GM12891 (cell line): ENCODE results near the gene TRPM3.
"Not testable (repeated sequence)": the region's sequence is repeated elsewhere in the genome, so short reads cannot be mapped to it uniquely, and the experiment has no call there.

ENCODE experiments used
- PAX5 ChIP-seq: IDR thresholded peaks from 2 replicates; pipeline ENCODE4 v1.6.1; 2011; ENCODE audit warnings: low read length, moderate library complexity, mild to moderate bottlenecking; ENCODE audit not compliant: insufficient read depth, severe bottlenecking
- POLR2A ChIP-seq: IDR thresholded peaks from 2 replicates; pipeline ENCODE4 v1.6.1; 2011; ENCODE audit warnings: low read depth, low read length, control low read depth
- POLR2AphosphoS5 ChIP-seq: IDR thresholded peaks from 2 replicates; pipeline ENCODE4 v1.6.1; 2011; ENCODE audit warnings: low read depth, low read length, control low read depth
- POU2F2 ChIP-seq: IDR thresholded peaks from 2 replicates; pipeline ENCODE4 v1.6.1; 2011; ENCODE audit warnings: low read depth, mild to moderate bottlenecking, control low read depth, low read length, moderate library complexity
- SPI1 ChIP-seq: IDR thresholded peaks from 2 replicates; pipeline ENCODE4 v1.6.1; 2011; ENCODE audit warnings: low read depth, low read length, control low read depth
- TAF1 ChIP-seq: IDR thresholded peaks from 2 replicates; pipeline ENCODE4 v1.6.1; 2011; ENCODE audit warnings: low read depth, low read length, control low read depth

DNA sequence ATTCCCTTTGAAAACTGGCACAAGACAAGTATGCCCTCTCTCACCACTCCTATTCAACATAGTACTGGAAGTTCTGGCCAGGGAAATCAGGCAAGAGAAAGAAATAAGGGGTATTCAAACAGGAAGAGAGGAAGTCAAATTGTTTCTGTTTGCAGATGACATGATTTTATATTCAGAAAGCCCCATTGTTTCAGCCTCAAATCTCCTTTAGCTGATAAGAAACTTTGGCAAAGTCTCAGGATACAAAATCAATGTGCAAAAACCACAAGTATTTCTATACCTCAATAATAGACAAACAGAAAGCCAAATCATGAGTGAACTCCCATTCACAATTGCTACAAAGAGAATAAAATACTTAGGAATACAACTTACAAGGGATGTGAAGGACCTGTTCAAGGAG lies 476.8 kb downstream of the TRPM3 start:
- not testable (repeated sequence) for TF ChIP-seq POLR2AphosphoS5, POLR2A, TAF1, POU2F2, PAX5, SPI1
